Activated CD4-positive, alpha-beta T cell treated with anti-CD3 and anti-CD28 coated beads for 4 hours (primary cell): ENCODE results near the gene SLC3A2.

Experiments used
- DNase-seq, 2 donors: peaks; one replicate each; pipeline ENCODE4 v3.0.0-alpha.2; 2020

Gene SLC3A2

DNA sequence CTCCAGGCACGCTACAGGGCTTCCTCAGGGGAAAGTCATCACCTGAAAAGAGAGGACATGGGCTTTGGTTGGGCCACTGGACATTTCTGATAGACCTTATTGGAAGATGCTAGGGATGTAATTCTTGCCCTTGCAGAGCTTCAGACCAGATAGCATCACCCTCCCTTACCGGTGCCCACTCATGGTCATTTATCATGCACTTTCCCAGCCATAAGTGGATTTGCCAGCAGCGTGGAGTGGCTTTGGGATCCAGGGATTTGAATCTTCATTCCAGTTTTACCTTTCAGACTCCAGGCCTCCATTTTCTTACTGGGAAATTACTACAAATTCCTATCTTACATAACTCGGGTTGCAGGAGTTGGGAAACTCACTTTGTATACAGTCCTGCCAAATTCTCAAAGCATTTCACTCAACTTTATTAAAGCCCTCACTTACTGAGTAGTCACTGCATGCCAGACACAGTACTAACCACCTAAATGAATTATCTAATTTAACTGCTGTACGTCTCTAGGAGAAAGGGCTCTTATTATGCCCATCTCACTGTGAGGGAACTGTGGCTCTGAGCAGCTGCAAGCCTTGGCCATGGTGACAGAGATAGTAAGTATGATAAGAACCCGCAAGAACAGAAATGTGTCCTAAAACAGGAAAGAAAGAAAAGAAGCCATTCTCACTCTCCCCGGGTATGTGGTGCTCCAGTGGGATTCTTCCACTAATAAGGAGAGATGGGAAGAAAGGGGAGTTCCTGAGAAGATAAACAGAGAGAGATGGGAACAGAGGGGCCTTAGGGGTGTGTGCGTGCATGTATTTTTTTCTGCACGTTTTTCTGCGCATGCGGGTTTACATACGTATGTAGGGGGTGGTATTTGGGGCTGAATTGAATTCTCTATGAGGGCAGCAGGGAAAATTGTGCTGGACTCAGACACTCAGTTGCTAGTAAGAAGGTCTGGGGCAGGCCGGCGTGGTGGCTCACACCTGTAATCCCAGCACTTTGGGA lies 30.7 kb downstream of the SLC3A2 start:
- no peak for DNase-seq

- DNase-seq: no peak
These were observed 31.6 kb downstream of the SLC3A2 start for GRCh38 chr11:62912268-62912667.

DNA sequence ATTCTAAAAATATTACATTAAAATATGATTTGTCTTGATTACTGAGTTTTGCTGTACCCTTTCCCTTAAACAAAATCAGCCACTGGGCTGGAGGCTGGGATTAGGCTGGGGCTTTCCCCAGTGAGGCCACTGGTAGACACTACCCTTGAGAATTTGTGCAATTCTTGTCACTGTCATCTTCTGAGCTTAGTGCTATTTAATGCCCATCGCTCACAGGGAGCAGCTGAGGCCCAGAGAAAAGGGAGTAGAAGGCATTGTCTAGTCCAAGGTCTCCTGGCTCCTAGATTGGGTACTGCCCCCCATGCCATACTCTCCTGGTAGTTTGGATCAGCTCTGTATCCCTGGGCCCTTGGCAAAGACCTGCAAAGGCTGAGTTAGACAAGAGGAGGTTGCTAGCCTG lies 33.7 kb downstream of the SLC3A2 start:
- DNase-seq: no peak

DNA sequence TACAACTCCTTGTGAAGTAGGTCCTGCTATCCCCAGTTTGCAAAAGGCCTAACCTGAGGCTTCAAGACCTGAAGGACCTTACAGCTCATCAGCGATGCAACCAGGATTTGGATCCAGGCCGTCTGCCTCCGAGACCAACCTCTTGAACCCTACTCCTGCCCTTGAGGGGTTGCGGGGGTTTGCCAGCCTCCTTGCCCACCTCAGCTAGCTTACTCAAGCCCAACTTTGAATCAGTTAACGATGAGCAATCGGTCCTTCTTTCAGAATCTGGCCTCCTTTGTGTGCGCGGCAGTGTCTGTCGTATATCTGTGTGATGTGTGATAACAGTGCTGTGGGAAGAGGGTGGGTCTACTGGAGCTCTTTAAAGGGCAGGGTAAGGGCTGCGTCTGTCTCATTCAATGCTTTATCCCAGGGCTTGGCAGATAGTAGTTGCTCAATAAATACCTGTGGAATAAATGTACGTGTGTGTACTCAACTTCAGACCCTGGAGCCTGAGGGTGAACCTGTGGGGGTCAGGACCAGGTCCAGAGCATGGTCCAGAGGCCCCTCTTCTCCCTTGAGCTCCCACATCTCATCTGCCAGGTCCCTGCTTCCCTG lies 37.3 kb downstream of the SLC3A2 start:
- no peak for DNase-seq

GRCh38 chr11:62918531-62918930 lies 37.8 kb downstream of the SLC3A2 start:
- no peak for DNase-seq

DNA sequence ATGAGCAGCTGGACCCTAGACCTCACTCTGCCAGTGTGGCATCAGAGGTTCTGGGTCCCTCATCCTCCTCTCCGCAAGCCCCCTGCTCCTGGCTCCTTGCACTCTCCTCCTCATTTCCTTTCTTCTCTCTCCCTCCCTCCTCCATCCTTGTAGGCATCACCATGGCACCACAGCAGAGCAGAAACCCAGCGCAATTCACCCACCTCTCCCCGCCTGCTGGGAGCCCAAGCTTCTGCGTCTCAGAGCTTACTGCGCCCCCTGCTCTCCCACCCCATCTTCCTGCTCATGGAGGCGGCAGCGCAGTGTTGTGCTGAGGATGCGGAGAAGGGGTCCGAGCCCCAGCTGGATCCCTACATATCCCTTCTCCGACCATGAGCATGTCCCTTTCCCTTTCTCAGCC lies 38.8 kb downstream of the SLC3A2 start:
- DNase-seq: no peak

GRCh38 chr11:62919898-62920640 lies 39.4 kb downstream of the SLC3A2 start:
- DNase-seq: no peak

DNA sequence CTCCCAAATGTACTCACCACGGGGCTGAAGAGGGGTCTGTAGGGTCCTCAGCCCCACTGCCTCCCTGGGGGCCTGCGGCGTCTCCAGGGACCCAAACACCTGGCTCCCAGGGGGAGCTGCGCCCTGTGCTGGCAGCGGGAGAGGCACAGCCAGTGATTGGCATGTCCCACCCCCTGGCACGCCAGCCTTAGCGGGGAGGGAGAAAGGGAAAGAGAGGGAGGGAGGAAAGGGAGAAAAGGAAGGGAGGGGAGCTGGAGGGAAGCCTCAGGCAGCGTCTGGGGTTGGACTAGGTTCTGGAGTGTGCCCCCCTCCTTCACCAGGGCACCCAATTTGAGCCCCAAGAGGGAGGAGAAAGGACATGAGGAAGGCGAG lies 40.5 kb downstream of the SLC3A2 start, which contains the start of gene CHRM1:
CHRM1 (minus strand) TSS at position 163 of the 372 bp plus-strand sequence. CDS start 10,263 bp downstream, outside the sequence.
- DNase-seq: no peak

DNA sequence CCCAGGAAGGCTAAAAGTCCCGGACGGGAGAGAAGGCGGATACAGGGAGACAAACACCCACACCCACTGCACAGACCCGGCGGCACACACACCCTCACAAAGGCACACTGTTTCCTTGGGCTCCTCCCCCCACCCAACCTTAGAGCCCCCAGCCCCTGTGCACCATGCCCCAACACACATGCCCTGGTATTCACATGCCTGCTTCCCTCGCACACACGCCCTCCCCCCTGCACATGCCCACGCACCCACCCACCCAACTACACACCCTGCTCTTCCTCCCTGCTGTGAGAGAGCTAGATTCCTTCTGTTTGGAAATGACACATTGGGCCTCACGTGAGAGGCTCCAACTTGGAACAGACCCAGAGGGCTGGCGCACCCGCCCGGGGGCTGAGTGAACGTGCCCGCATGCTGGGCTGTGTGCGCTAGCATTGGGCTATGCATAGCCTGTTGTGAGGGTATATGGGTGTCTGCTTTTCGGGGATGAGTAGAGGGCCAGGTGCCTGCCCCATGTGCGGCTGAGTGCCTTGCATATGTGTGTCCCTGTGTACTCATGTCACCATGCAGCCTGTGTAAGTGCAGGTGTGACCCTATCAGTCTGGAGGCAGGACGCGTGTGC lies 41.0 kb downstream of the SLC3A2 start:
- DNase-seq: no peak

DNA sequence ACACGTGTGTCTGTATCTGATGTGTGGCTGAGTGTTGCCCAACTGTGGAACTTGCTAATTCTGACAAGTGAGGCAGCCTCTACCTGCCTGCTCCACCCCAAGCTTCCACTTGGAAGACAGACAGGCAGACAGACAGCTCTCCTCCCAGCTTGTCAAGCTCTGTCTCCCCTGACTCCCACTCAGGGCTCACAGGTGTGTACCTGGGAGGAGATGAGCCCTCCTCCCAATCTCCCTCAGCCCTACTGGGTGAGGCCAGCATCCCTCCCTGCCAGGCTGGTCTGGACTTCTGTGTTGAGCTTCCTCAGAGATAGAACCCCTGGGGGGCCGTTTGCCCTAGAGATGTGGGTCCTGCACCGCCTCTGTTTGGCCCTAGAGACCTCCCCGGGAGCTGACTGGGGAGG lies 41.5 kb downstream of the SLC3A2 start:
- no peak for DNase-seq

GRCh38 chr11:62922653-62923431 lies 42.1 kb downstream of the SLC3A2 start:
- DNase-seq: peak; percentile 36 to 56

DNA sequence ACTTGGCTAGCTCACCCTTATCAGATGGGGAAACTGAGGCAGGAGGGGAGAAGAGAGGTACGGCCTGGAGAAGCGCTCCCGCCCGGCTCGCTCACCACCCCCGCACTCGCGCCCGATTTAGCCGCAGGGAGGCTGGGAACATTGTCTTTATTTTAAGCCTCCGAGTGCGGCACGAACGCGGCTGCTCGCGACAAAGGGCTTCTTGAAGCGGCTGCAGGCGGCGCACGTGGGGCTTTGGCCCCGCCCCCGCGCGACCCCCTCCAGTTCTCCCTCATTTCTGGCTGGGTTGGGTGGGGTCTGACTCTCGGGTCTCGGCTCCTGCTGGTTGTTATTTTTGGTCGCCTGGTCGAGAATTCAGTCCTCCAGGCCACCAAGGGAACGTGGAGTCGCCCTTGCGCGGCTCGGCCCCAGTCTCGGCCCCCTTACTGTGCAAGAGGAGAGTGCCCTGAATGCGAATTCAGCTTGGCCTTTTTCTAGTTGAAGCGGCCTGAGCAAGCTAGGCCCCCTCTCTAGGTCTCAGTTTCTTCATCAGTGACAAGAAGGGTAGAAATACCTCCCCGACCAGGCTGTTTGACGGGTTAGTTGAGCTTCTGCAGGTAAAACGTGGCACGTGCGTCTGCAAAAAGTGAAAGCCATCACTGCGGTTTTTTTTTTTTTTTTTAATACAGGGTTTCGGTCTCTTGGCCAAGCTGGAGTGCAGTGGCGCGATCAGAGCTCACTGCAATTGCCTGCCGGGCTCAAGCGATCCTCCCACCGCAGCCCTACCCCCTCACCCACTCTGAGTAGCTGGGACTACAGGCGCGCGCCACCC lies 43.1 kb downstream of the SLC3A2 start:
- peak in 1 of 2 donors; percentile 15 for DNase-seq

DNA sequence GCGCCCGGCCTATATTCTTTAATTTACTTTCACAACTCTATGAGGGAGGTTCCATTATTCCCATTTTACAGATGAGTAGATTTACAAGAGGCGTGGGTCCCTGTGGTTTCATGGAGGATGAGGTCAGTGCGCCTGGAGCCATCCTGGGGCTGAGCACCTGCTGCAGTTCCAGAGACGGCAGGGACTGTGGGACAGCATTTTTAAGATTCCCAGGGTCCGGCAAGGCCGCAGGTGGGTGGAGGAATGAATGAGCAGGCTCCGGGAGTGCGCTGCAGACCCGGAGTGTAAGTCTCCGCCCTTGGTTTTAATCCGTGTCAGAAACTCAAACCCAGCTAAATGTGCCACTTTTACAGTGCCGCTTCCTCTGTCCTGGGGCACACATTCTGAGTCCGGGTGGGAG lies 44.6 kb downstream of the SLC3A2 start:
- no peak for DNase-seq

DNA sequence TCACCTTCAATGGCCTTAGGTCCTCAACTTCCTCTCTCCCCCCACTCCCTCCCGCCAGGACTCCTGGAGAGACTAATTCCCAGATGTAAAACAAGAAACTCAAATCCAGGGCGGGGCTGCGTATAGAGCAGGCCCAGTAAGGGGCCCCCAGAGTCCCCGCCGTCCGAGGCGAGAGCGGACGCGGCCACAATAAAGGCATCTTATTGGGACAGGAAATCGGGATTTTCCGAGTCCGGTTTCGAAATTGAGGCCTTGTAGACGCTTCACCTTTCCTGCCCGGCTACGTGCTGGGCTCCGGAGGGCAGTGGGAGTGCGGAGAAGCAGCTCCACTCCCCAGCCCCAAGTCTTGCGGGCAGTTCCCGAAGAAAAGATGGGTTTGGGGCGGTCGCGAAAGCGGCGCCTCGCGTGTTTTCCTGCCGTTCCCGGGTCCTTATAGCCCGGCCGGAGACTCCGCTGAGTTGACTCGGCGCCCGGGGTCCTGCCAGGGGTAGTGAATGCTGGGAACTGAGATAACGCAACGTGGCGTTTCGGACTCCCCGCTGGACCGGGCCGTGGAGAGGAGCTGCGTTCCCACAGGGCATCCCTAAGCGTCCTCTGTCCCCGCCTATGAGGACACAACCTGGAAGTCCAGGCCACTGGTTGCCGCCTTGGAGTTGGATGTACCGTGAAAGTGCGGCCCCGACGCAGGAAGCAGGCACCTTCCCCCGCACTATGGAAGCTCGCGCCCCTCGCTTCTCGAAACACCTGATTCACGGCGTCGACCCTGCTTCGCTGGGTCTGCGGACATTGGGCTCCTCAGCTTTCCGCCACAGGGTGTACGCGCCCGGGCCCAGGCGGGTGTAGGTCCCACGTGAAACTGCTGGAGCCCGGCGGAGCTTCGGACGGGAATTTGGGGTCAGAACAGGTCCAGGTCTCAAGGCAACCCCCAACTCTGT lies 45.3 kb downstream of the SLC3A2 start:
- DNase-seq: no peak

GRCh38 chr11:62926680-62927455 lies 46.2 kb downstream of the SLC3A2 start:
- no peak for DNase-seq

- no peak for DNase-seq
These were observed 47.3 kb downstream of the SLC3A2 start for GRCh38 chr11:62928011-62928410.

DNA sequence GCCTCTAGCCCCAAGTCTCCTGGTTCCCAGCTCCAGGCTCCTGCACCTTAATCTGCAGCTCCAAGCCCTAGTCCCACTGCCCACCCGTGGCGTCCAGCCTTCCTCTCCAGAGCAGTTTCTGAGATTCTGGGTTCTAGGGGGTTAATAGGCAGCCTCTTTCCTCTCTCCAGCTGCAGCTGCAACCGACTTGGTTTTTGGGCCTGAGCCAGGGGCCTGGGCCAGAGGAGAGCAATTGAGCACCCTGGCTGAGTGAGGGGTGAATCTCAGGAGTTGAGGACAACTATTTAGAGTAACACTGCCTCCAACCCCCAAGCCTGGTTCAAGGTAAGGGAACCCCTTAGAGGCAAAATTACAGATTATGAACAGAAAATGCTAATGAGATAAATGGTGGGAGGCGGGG lies 49.5 kb downstream of the SLC3A2 start:
- no peak for DNase-seq

DNA sequence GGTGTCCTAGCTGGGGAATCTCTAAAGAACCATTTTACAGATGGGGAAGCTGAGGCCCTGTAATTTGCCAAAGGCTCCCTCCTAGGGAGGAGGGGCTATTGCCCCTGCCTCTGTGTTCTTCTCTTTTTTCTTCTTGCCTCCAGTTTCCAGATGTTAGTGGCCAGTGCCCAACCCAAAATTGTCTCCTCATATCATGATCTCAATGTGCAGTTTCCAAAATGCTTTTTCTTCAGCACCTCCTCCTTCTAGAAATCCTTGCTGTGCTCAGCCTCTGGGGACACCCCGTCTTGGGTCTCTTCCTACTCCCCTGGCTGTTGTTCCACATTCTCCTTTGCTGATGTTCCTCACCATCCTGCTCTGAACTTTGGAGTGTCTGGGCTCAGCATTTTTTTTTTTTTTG lies 50.0 kb downstream of the SLC3A2 start:
- DNase-seq: no peak
